GM19397 (cell line): ENCODE data around the gene SPATA13.

Source experiments
- ATAC-seq: cut with Tn5 transposase; IDR thresholded peaks from one replicate; pipeline ENCODE4 v1.9.1; 2021; ENCODE audit warnings: mild to moderate bottlenecking, moderate library complexity; ENCODE audit not compliant: unreplicated experiment

The SPATA13 gene

GRCh38 chr13:24272452-24273161, 112.1 kb downstream of the SPATA13 start:
- ATAC-seq = no peak

GRCh38 chr13:24273926-24274325, 113.4 kb downstream of the SPATA13 start:
- ATAC-seq = no peak

GRCh38 chr13:24274452-24275021, 114.0 kb downstream of the SPATA13 start:
- peak; percentile 70 for ATAC-seq

GRCh38 chr13:24275041-24275440, 114.5 kb downstream of the SPATA13 start:
- no peak for ATAC-seq

- ATAC-seq = no peak
These were observed 115.8 kb downstream of the SPATA13 start for GRCh38 chr13:24276306-24276705.

GRCh38 chr13:24276861-24277260, 116.3 kb downstream of the SPATA13 start:
- no peak for ATAC-seq

GRCh38 chr13:24277761-24278160, 117.2 kb downstream of the SPATA13 start:
- ATAC-seq = no peak

- no peak for ATAC-seq
These were observed 119.0 kb downstream of the SPATA13 start for GRCh38 chr13:24279327-24280110.

- ATAC-seq = no peak
These were observed 120.2 kb downstream of the SPATA13 start for GRCh38 chr13:24280720-24281119.

- ATAC-seq = no peak
These were observed 120.9 kb downstream of the SPATA13 start for GRCh38 chr13:24281188-24282008.

GRCh38 chr13:24282256-24282655, 121.7 kb downstream of the SPATA13 start:
- ATAC-seq = no peak

GRCh38 chr13:24284889-24285565, 124.5 kb downstream of the SPATA13 start:
- no peak for ATAC-seq

- ATAC-seq = no peak
These were observed 126.1 kb downstream of the SPATA13 start for GRCh38 chr13:24286624-24287023.

- ATAC-seq = no peak
These were observed 127.3 kb downstream of the SPATA13 start for GRCh38 chr13:24287748-24288287.

- no peak for ATAC-seq
These were observed 128.3 kb downstream of the SPATA13 start for GRCh38 chr13:24288870-24289269.

GRCh38 chr13:24290280-24290932, 129.9 kb downstream of the SPATA13 start:
- no peak for ATAC-seq

GRCh38 chr13:24292481-24292880, 132.0 kb downstream of the SPATA13 start:
- ATAC-seq = no peak

GRCh38 chr13:24293746-24294145, 133.2 kb downstream of the SPATA13 start:
- no peak for ATAC-seq

- ATAC-seq = no peak
These were observed 139.1 kb downstream of the SPATA13 start for GRCh38 chr13:24299488-24300114.
